HUES6 (cell line): ENCODE data around the gene RASL11A.
A peak's percentile ranks its signal among the peaks of the same experiment; 100 is the strongest.

Experiments used
- H3K27ac ChIP-seq: 2 replicates; pipeline ENCODE4 v1.7.0; 2013; ENCODE audit warnings: low read depth, mild to moderate bottlenecking, low read length, inconsistent platforms
- H3K27me3 ChIP-seq: 2 replicates; pipeline ENCODE4 v1.6.1; 2013; ENCODE audit warnings: low read length; ENCODE audit not compliant: control insufficient read depth, insufficient read depth
- H3K36me3 ChIP-seq: 2 replicates; pipeline ENCODE4 v1.6.1; 2013; ENCODE audit warnings: low read length; ENCODE audit not compliant: control insufficient read depth, insufficient read depth
- H3K4me1 ChIP-seq: 2 replicates; pipeline ENCODE4 v1.6.1; 2013; ENCODE audit warnings: low read length; ENCODE audit not compliant: control insufficient read depth, insufficient read depth
- H3K4me3 ChIP-seq: 2 replicates; pipeline ENCODE4 v1.5.1; 2013; ENCODE audit warnings: low read depth, low read length
- H3K9ac ChIP-seq: one replicate; pipeline ENCODE4 v1.6.1; 2013; ENCODE audit warnings: mild to moderate bottlenecking, low read length
- H3K9me3 ChIP-seq: 2 replicates; pipeline ENCODE4 v1.6.1; 2013; ENCODE audit warnings: low read depth, low read length; ENCODE audit not compliant: control insufficient read depth, insufficient read depth

The RASL11A gene

GRCh38 chr13:27251166-27252091 is 19.2 kb upstream of the RASL11A start, which contains the start of gene RPL21:
Gene RPL21 (plus strand): TSS chr13:27251558. CDS start chr13:27253777, 2,219 bp downstream.
- Histone ChIP-seq H3K27ac (peak within 1 kb of the TSS; percentile 98), H3K36me3 (peaks cover 43% of the 10 kb centered on the region), H3K4me3 (peak within 1 kb of the TSS; percentile 93), H3K27me3 (no peaks in the 10 kb centered on the region), H3K4me1 (peaks cover 18% of the 10 kb centered on the region), H3K9ac (peak within 1 kb of the TSS; percentile 99), H3K9me3 (no peaks in the 10 kb centered on the region)

DNA sequence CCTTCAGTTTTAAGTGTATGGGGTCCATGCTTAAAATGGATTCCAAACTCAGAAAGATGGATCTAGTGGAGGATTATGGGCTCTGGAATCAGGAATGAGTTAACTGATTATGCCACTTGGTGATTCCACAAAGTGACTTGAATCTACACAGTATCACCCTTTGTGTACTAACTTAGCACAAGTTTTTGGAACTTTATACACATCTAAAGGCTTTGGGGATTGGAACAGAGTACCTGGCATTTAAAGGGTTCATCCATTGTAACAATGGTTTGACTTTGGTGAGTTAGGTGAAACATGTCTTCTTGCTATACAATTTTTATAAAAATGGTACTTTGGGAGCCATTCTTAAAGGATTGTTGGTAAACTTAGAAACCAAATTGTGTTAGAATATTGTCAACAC is 18.2 kb upstream of the RASL11A start:
- peak overlapping the region; percentile 98 for H3K27ac ChIP-seq
- peaks cover 54% of the 10 kb centered on the region for H3K36me3 ChIP-seq
- no peaks in the 10 kb centered on the region for H3K9me3 ChIP-seq
- H3K9ac ChIP-seq: peak overlapping the region; percentile 99
- peak overlapping the region; percentile 93 for H3K4me3 ChIP-seq
- H3K27me3 ChIP-seq: no peaks in the 10 kb centered on the region
- peaks cover 18% of the 10 kb centered on the region for H3K4me1 ChIP-seq

DNA sequence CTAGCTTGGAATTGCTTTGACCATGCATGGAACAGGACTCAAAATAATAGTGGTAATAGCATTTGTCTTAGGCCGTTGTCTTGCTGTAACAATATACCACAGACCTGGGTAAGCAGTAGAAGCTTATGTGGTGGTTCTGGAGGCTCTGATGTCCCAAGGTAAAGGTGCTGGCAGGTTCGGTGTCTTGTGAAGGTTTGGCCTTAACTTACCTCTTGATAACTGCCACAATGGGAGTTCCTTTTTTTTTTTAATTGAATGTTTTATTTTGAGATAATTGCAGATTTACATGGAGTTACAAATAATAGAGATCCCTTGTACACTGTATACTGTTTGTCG is 13.4 kb upstream of the RASL11A start:
- no peak overlapping the region for H3K9ac ChIP-seq
- H3K27me3 ChIP-seq: no peaks in the 10 kb centered on the region
- peaks cover 74% of the 10 kb centered on the region for H3K36me3 ChIP-seq
- no peak overlapping the region for H3K4me3 ChIP-seq
- H3K4me1 ChIP-seq: peaks cover 27% of the 10 kb centered on the region
- H3K27ac ChIP-seq: no peak overlapping the region
- no peaks in the 10 kb centered on the region for H3K9me3 ChIP-seq

- Histone ChIP-seq H3K9me3 (no peaks in the 10 kb centered on the region), H3K4me1 (peaks cover 24% of the 10 kb centered on the region), H3K9ac (no peak overlapping the region), H3K27ac (no peak overlapping the region), H3K36me3 (peaks cover 73% of the 10 kb centered on the region), H3K27me3 (no peaks in the 10 kb centered on the region), H3K4me3 (no peak overlapping the region)
Observed at GRCh38 chr13:27257648-27258253, 12.9 kb upstream of the RASL11A start.

- Histone ChIP-seq H3K4me1 (peaks cover 15% of the 10 kb centered on the region), H3K36me3 (peaks cover 63% of the 10 kb centered on the region), H3K4me3 (no peak overlapping the region), H3K9ac (no peak overlapping the region), H3K27me3 (no peaks in the 10 kb centered on the region), H3K9me3 (no peaks in the 10 kb centered on the region), H3K27ac (no peak overlapping the region)
Observed at GRCh38 chr13:27258637-27259386, 11.8 kb upstream of the RASL11A start.

DNA sequence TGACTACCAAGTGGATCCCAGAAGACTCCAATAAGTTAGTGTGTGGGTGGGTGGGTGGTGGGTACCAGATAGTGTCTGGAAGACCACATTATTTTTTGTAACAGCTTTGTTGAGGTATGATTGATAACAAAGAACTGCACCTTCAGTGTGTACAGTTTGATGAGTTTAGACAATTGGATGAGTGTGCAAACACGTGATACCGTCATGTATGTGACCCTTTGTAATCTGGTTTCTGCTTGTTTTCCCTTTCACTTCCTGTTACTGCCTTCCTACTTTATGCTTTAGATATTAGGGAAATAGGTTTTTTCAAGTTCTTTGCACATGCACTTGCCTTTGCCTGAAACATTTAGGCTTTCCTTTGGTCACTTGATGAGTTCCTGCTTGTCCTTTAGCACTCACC is 10.8 kb upstream of the RASL11A start:
- Histone ChIP-seq H3K4me1 (peaks cover 14% of the 10 kb centered on the region), H3K9me3 (no peaks in the 10 kb centered on the region), H3K27ac (0 out of 2 replicates have a peak overlapping the region, but pooled peaks have one; percentile 14), H3K36me3 (peaks cover 53% of the 10 kb centered on the region), H3K9ac (no peak overlapping the region), H3K4me3 (no peak overlapping the region), H3K27me3 (no peaks in the 10 kb centered on the region)

GRCh38 chr13:27261396-27261795 is 9.2 kb upstream of the RASL11A start:
- Histone ChIP-seq H3K4me3 (no peak overlapping the region), H3K9me3 (no peaks in the 10 kb centered on the region), H3K9ac (no peak overlapping the region), H3K36me3 (peaks cover 37% of the 10 kb centered on the region), H3K4me1 (peaks cover 14% of the 10 kb centered on the region), H3K27ac (no peak overlapping the region), H3K27me3 (no peaks in the 10 kb centered on the region)

DNA sequence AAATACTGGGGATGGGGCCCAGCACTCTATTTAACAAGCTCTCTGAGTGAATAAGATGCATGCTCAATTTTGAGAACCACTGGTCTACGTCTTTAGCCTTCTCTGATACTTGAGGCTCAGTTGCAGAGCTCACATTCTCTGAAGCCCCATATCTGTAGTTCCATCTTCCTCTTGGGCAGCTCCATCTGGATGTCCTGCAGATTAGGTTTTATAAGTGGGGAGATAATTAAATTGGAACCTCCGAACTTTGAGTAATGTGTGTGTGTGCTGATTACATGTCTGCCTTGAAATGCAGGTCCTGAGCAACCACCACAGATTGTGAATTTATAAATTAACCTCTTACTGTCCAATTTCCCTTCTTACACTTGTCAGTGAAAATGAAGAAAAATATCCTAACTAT is 7.2 kb upstream of the RASL11A start:
- peaks cover 7% of the 10 kb centered on the region; the same call in 1 of the 2 replicates for H3K27me3 ChIP-seq
- peaks cover 14% of the 10 kb centered on the region for H3K4me1 ChIP-seq
- no peak overlapping the region for H3K27ac ChIP-seq
- H3K9ac ChIP-seq: no peak overlapping the region
- H3K4me3 ChIP-seq: no peak overlapping the region
- H3K36me3 ChIP-seq: peaks cover 17% of the 10 kb centered on the region
- no peaks in the 10 kb centered on the region for H3K9me3 ChIP-seq

DNA sequence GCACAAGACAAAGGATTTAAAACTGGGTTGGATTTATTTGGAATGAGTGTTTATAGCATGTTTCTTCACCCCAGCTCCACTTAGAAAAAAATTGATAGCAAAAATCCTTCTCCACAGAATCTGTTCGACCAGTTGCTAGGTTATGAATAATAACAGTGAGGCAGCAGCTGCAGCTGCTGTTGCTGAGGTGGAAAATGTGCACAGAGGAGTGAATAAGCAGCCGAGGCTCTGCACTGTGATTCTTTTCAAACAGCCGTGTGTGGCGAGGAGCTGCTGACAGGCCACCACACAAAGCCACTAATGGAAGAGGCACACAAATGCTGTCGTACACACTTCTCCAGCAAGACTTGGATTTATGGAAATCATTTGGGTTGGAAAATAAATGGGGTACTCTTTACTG is 6.4 kb upstream of the RASL11A start:
- no peak overlapping the region for H3K27ac ChIP-seq
- H3K27me3 ChIP-seq: peaks cover 12% of the 10 kb centered on the region
- peaks cover 14% of the 10 kb centered on the region for H3K4me1 ChIP-seq
- no peak overlapping the region for H3K4me3 ChIP-seq
- no peak overlapping the region for H3K9ac ChIP-seq
- no peaks in the 10 kb centered on the region for H3K9me3 ChIP-seq
- H3K36me3 ChIP-seq: peaks cover 10% of the 10 kb centered on the region

- Histone ChIP-seq H3K36me3 (peaks cover 9% of the 10 kb centered on the region; the same call in 1 of the 2 replicates), H3K4me3 (no peak overlapping the region), H3K4me1 (peaks cover 14% of the 10 kb centered on the region), H3K27ac (no peak overlapping the region), H3K9me3 (no peaks in the 10 kb centered on the region), H3K27me3 (peaks cover 17% of the 10 kb centered on the region), H3K9ac (no peak overlapping the region)
Observed at GRCh38 chr13:27264648-27265047, 6.0 kb upstream of the RASL11A start.
